Measurements from ENCODE around the gene FRA10AC1. TPM values are rescaled to one million over a fixed set of nuclear protein-coding genes. Genes with fewer than 3 reads are reported as not detected.

The FRA10AC1 gene, protein sequence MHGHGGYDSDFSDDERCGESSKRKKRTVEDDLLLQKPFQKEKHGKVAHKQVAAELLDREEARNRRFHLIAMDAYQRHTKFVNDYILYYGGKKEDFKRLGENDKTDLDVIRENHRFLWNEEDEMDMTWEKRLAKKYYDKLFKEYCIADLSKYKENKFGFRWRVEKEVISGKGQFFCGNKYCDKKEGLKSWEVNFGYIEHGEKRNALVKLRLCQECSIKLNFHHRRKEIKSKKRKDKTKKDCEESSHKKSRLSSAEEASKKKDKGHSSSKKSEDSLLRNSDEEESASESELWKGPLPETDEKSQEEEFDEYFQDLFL
- 1 to 10 TPM; 4.6 to 7.8 (median 6.3) TPM for polyA plus RNA-seq (ENCODE audit: low read depth in 6 of 6)

DNA sequence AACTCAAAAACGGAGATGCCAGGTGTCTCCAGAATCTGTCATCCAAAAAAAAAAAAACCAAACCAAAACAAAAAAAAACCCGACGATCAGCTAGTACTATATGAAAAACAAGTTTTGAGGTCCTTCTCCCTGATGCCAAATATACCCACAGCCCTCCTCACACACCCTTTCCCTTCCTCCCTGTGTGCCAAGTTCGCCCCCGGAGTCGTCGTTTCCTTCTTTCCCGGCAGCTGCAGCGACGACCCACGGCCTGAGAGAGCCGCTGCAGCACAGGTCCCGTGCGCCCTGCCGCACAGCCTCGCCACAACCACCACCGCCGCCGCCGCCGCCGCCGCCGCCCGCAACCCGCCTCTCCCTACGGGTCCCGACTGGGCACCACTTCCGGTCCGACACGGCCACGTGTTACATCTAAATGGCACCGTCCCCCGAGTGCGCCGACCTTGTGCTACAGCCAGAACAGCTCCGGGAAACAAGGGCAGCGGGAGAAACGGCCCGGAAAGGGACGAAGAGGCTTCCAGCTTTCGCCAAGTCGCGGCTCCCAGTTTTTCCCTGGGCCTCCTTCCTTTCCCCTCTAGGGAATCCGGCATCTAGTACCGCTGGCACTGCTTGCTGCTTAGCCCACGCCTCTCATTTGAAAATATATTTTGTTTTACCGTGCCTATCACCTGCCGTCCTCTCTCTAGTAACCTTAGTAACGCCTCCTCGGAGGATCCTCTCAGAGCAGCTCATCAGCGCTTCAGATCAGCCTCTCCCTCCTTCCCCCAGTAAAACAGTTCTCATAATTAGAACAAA lies at the start of gene FRA10AC1:
Gene FRA10AC1, minus strand, starts transcription at position 383 of the 792 bp plus-strand sequence. CDS start 2,486 bp downstream, outside the sequence.
- no peak within 1 kb of the TSS for H3K4me3 Mint-ChIP-seq
- H3K9me3 Mint-ChIP-seq, result no peaks in the 10 kb centered on the region
- peak; percentile 82 for DNase-seq
- peaks cover 0 to 5% (median 0%) of the 10 kb centered on the region in 3 donors for H3K27me3 Mint-ChIP-seq
- no peak within 1 kb of the TSS for H3K27ac Mint-ChIP-seq
- ATAC-seq (ENCODE audit: low read depth in 2 of 2), result peak; percentile 88
- peaks cover 5 to 10% (median 7%) of the 10 kb centered on the region in 3 donors for H3K4me1 Mint-ChIP-seq
- peaks cover 0 to under 1% of the 10 kb centered on the region in 2 donors for H3K36me3 Mint-ChIP-seq

- DNase-seq, result no peak
- Mint-ChIP-seq H3K4me3 (peak overlapping the region in 7 of 8 donors; percentile 34 to 77 (median 57)), H3K27ac (no peak overlapping the region), H3K36me3 (no peaks in the 10 kb centered on the region), H3K4me1 (peaks cover 7 to 10% (median 8%) of the 10 kb centered on the region in 3 donors), H3K9me3 (peaks cover 0 to 2% (median 0%) of the 10 kb centered on the region in 7 donors), H3K27me3 (peaks cover 24 to 54% (median 50%) of the 10 kb centered on the region in 3 donors)
- ATAC-seq (ENCODE audit: low read depth in 2 of 2), result peak; percentile 50 to 57
These were observed 49.4 kb upstream of the FRA10AC1 start for GRCh38 chr10:93751832-93752231.

DNA sequence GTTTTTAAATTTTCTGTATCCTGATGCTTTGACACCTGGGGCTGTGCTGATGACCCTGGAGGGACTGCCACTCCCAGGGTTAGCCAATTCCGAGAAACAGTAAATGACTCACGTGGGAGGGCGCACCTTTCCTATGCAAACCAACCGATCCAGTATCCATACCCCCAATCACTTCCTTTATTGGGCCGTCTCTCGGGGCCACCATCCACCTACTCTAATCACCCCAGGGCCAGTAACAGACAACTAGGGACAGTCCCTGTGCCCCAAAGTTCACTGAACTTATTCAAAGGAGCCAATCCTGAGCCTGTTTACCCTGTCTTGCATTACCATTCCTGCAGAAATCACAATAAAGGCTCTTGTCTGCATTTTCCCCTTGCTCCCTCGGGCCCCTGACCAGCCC lies 48.7 kb upstream of the FRA10AC1 start:
- H3K27me3 Mint-ChIP-seq, result peaks cover 21 to 47% (median 43%) of the 10 kb centered on the region in 3 donors
- peaks cover 7 to 11% (median 8%) of the 10 kb centered on the region in 3 donors for H3K4me1 Mint-ChIP-seq
- no peak overlapping the region for H3K4me3 Mint-ChIP-seq

DNA sequence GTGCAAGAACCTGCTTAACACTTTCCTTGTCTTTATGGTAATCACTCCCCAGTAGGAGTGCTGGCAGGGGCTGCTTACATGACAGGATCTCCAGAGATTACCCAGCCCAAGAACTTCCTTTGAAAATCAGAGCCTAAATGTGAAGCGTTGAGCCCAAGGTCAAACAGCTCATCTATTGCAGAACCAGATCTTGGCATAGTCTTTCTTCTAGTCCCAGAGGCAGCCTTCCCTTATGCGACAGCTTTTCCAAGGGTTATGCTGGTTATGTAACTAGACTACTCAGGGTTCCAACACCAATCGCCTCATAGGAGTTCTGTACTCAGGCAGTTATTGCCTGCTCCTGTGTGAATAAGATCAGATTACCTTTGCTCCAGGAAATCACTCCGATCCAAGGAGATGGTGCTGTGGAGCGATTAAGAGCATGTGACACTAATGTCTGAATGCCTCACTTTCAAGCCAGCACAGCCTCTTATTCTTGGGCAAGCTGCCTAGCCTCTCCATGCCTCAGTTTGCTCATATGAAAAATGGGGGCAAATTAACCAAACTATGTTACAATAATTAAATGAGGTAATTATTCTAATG lies 46.9 kb upstream of the FRA10AC1 start:
- no peak overlapping the region for H3K4me3 Mint-ChIP-seq
- no peaks in the 10 kb centered on the region for H3K9me3 Mint-ChIP-seq
- H3K36me3 Mint-ChIP-seq, result no peaks in the 10 kb centered on the region
- H3K27me3 Mint-ChIP-seq, result peaks cover 15 to 38% (median 25%) of the 10 kb centered on the region in 3 donors
- no peak overlapping the region for H3K27ac Mint-ChIP-seq
- DNase-seq (no peak), ATAC-seq (ENCODE audit: low read depth in 2 of 2) (no peak)
- H3K4me1 Mint-ChIP-seq, result peaks cover 8 to 12% (median 9%) of the 10 kb centered on the region in 3 donors

More for the DNA sequence above, 48.7 kb upstream of the FRA10AC1 start:
- Mint-ChIP-seq H3K9me3 (peaks cover 0 to 2% (median 0%) of the 10 kb centered on the region in 7 donors), H3K27ac (no peak overlapping the region), H3K36me3 (no peaks in the 10 kb centered on the region)
- ATAC-seq (ENCODE audit: low read depth in 2 of 2), result no peak
- no peak for DNase-seq

GRCh38 chr10:93746844-93747284 lies 44.5 kb upstream of the FRA10AC1 start:
- Mint-ChIP-seq H3K36me3 (no peaks in the 10 kb centered on the region), H3K4me1 (peaks cover 14 to 20% (median 19%) of the 10 kb centered on the region in 3 donors), H3K4me3 (no peak overlapping the region), H3K9me3 (no peaks in the 10 kb centered on the region), H3K27ac (no peak overlapping the region), H3K27me3 (peaks cover 9 to 17% (median 14%) of the 10 kb centered on the region in 3 donors)
- ATAC-seq (ENCODE audit: low read depth in 2 of 2) (no peak), DNase-seq (no peak)

GRCh38 chr10:93745408-93746065 lies 43.1 kb upstream of the FRA10AC1 start:
- H3K27me3 Mint-ChIP-seq, result peaks cover 1 to 3% (median 2%) of the 10 kb centered on the region in 3 donors
- no peak overlapping the region for H3K27ac Mint-ChIP-seq
- no peaks in the 10 kb centered on the region for H3K9me3 Mint-ChIP-seq
- no peak for DNase-seq
- ATAC-seq (ENCODE audit: low read depth in 2 of 2), result no peak
- peaks cover 10 to 17% (median 14%) of the 10 kb centered on the region in 3 donors for H3K4me1 Mint-ChIP-seq
- H3K4me3 Mint-ChIP-seq, result no peak overlapping the region
- H3K36me3 Mint-ChIP-seq, result no peaks in the 10 kb centered on the region

GRCh38 chr10:93742633-93743349 lies 40.4 kb upstream of the FRA10AC1 start:
- Mint-ChIP-seq H3K4me3 (peak overlapping the region in 7 of 8 donors; percentile 37 to 83 (median 58)), H3K4me1 (peaks cover 10 to 17% (median 14%) of the 10 kb centered on the region in 3 donors), H3K9me3 (peaks cover 0 to 6% (median 4%) of the 10 kb centered on the region in 7 donors), H3K27ac (peak overlapping the region in 2 of 6 donors; percentile 20 to 62), H3K36me3 (peaks cover 0 to 7% of the 10 kb centered on the region in 2 donors), H3K27me3 (peaks cover 12 to 16% (median 14%) of the 10 kb centered on the region in 3 donors)
- ATAC-seq (ENCODE audit: low read depth in 2 of 2) (peak; percentile 99 to 100), DNase-seq (peak; percentile 46)

DNA sequence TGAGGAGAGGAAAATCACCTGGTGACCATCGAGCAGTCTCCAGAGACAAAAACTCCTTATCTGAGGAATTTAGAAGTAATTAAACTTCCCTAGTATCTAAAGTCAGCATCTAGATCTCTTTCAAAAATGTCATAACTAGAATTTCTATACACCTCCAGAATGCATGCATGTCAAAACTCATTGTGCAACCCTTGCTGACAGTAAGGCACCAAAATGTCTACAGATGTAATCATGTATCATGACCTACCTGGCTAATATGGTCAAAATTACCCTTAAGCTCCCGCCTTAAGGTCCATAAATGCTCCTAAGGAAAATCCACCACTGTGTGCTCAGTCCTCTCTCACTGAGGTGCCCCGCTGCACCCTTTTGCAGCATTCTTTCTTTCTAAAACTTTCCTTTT lies 39.0 kb upstream of the FRA10AC1 start:
- H3K4me1 Mint-ChIP-seq, result peaks cover 10 to 14% (median 14%) of the 10 kb centered on the region in 3 donors
- peaks cover 0 to 6% (median 4%) of the 10 kb centered on the region in 7 donors for H3K9me3 Mint-ChIP-seq
- DNase-seq (no peak), ATAC-seq (ENCODE audit: low read depth in 2 of 2) (no peak)
- no peak overlapping the region for H3K27ac Mint-ChIP-seq
- no peak overlapping the region for H3K4me3 Mint-ChIP-seq
- H3K36me3 Mint-ChIP-seq, result peaks cover 0 to 7% of the 10 kb centered on the region in 2 donors
- H3K27me3 Mint-ChIP-seq, result peaks cover 13 to 28% (median 17%) of the 10 kb centered on the region in 3 donors

GRCh38 chr10:93726024-93726423 lies 23.6 kb upstream of the FRA10AC1 start:
- Mint-ChIP-seq H3K9me3 (no peaks in the 10 kb centered on the region), H3K27me3 (peaks cover 47 to 56% (median 55%) of the 10 kb centered on the region in 3 donors), H3K36me3 (no peaks in the 10 kb centered on the region), H3K4me3 (no peak overlapping the region), H3K4me1 (no peaks in the 10 kb centered on the region), H3K27ac (no peak overlapping the region)
- DNase-seq (no peak), ATAC-seq (ENCODE audit: low read depth in 2 of 2) (no peak)

DNA sequence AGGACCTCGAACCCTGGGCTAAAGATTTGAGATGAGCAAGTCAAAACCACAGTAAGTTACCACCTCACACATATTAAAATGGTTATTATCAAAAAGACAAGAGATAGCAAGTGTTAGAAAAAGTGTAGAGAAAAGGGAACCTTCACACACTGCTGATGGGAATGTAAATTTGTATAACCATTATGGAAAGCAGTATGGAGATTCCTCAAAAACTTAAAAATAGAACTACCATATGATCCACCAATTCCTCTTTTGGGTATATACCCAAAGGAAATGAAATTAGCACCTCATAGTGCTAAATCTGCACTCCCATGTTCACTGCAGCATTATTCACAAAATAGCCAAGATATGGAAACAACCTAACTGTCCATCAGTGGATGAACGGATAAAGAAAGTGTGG lies 20.8 kb upstream of the FRA10AC1 start:
- Mint-ChIP-seq H3K27me3 (peaks cover 45 to 52% (median 47%) of the 10 kb centered on the region in 3 donors), H3K27ac (no peak overlapping the region), H3K36me3 (no peaks in the 10 kb centered on the region), H3K9me3 (peaks cover 0 to 2% (median 0%) of the 10 kb centered on the region in 7 donors), H3K4me3 (no peak overlapping the region), H3K4me1 (peaks cover 0 to 4% (median 2%) of the 10 kb centered on the region in 3 donors)
- DNase-seq (no peak), ATAC-seq (ENCODE audit: low read depth in 2 of 2) (no peak)

DNA sequence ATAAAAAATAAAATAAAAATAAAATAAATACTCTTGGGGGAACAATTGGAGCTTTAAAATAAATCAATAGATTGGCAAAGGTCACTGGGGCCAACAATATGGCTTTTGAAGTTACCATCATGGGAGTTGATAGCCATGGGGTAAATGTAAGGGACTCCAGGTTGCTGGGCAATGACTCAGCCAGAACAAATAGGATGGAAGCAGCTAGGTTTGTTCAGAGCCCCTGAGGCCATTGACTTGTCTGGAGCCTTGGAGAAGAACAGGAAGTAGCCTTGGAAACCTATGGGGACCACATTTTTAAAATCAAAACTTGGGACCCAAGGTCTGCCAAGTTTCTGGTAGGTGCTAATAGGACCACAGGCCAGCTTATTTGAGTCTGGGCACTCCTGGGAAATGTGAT lies 20.2 kb upstream of the FRA10AC1 start:
- Mint-ChIP-seq H3K4me3 (no peak overlapping the region), H3K4me1 (peaks cover 0 to 4% (median 2%) of the 10 kb centered on the region in 3 donors), H3K27ac (no peak overlapping the region), H3K9me3 (peaks cover 0 to 2% (median 0%) of the 10 kb centered on the region in 7 donors), H3K27me3 (peaks cover 40 to 51% (median 47%) of the 10 kb centered on the region in 3 donors), H3K36me3 (no peaks in the 10 kb centered on the region)
- no peak for ATAC-seq (ENCODE audit: low read depth in 2 of 2)
- DNase-seq, result no peak

GRCh38 chr10:93719901-93720300 lies 17.5 kb upstream of the FRA10AC1 start:
- DNase-seq (no peak), ATAC-seq (ENCODE audit: low read depth in 2 of 2) (no peak)
- no peaks in the 10 kb centered on the region for H3K36me3 Mint-ChIP-seq
- peak overlapping the region in 2 of 6 donors; percentile 24 to 36 for H3K27ac Mint-ChIP-seq
- peaks cover 0 to 4% (median 2%) of the 10 kb centered on the region in 3 donors for H3K4me1 Mint-ChIP-seq
- H3K9me3 Mint-ChIP-seq, result peaks cover 0 to 2% (median 0%) of the 10 kb centered on the region in 7 donors
- no peak overlapping the region for H3K4me3 Mint-ChIP-seq
- H3K27me3 Mint-ChIP-seq, result peaks cover 35 to 43% (median 42%) of the 10 kb centered on the region in 3 donors
